SU-DHL-6 (cell line): ENCODE measurements around the gene CABLES2.

Experiments
- H2AFZ ChIP-seq: fragments of 200-600 bp; sonication (generic); 2 replicates; pipeline ENCODE4 v1.6.1; 2014; ENCODE audit warnings: low read depth, mild to moderate bottlenecking, moderate library complexity, mixed read lengths, antibody characterized with exemption, low read length; ENCODE audit not compliant: severe bottlenecking
- H3F3A ChIP-seq: fragments of 200-600 bp; shearing (Covaris generic); 2 replicates; pipeline ENCODE4 v1.6.0; 2016; ENCODE audit warnings: antibody characterized with exemption, mild to moderate bottlenecking; ENCODE audit not compliant: insufficient read depth
- H3K27ac ChIP-seq: fragments of 200-600 bp; sonication (generic); 2 replicates; pipeline ENCODE4 v1.5.1; 2016; ENCODE audit warnings: low read depth, mild to moderate bottlenecking, low read length, moderate library complexity, mixed read lengths
- H3K27me3 ChIP-seq: fragments of 200-600 bp; sonication (generic), shearing (Covaris generic); 2 replicates; pipeline ENCODE4 v1.6.0; 2014; ENCODE audit warnings: mild to moderate bottlenecking, low read length
- H3K36me3 ChIP-seq: fragments of 200-600 bp; sonication (generic); 2 replicates; pipeline ENCODE4 v1.6.1; 2014; ENCODE audit warnings: mild to moderate bottlenecking, low read length, mixed read lengths
- H3K4me2 ChIP-seq: fragments of 300-600, 200-600 bp; shearing (Covaris generic), sonication (generic); 2 replicates; pipeline ENCODE4 v1.6.0; 2014; ENCODE audit warnings: low read length, low read depth, mild to moderate bottlenecking; ENCODE audit not compliant: poor library complexity, severe bottlenecking
- H3K4me3 ChIP-seq: fragments of 200-600 bp; sonication (generic); 2 replicates; pipeline ENCODE4 v1.5.1; 2014; ENCODE audit warnings: antibody characterized with exemption, low read length, mild to moderate bottlenecking, mixed read lengths; ENCODE audit not compliant: insufficient read depth, poor library complexity, severe bottlenecking
- H3K79me2 ChIP-seq: fragments of 200-600 bp; sonication (generic); 2 replicates; pipeline ENCODE4 v1.6.1; 2014; ENCODE audit warnings: mild to moderate bottlenecking, low read length, moderate library complexity; ENCODE audit not compliant: insufficient read depth
- H3K9ac ChIP-seq: fragments of 200-600 bp; sonication (generic); 2 replicates; pipeline ENCODE4 v1.7.0; 2014; ENCODE audit warnings: mild to moderate bottlenecking, low read length
- H3K9me2 ChIP-seq: fragments of 200-600 bp; sonication (generic); replicated peaks from 2 replicates; pipeline ENCODE4 v1.6.1; 2014; ENCODE audit warnings: low read length; ENCODE audit not compliant: insufficient read depth
- H3K9me3 ChIP-seq: fragments of 200-600 bp; sonication (generic); 2 replicates; pipeline ENCODE4 v1.6.1; 2014; ENCODE audit warnings: low read length, mixed read lengths; ENCODE audit not compliant: insufficient read depth
- H4K20me1 ChIP-seq: fragments of 200-600 bp; sonication (generic); 2 replicates; pipeline ENCODE4 v1.6.1; 2014; ENCODE audit warnings: low read depth, mild to moderate bottlenecking, antibody characterized with exemption, low read length, moderate library complexity, mixed read lengths
- EZH2phosphoT487 ChIP-seq: fragments of 200-600 bp; sonication (generic), shearing (Covaris generic); conservative IDR thresholded peaks from 2 replicates; pipeline ENCODE4 v1.6.1; 2018; ENCODE audit warnings: mild to moderate bottlenecking, antibody characterized with exemption, low read length, moderate library complexity, mixed read lengths
- TF ChIP-seq, protein P1 (sequence below): fragments of 200-600 bp; sonication (generic); IDR thresholded peaks from one replicate; pipeline ENCODE4 v1.5.1; 2017; ENCODE audit warnings: antibody characterized with exemption, mild to moderate bottlenecking, low read length, moderate library complexity; ENCODE audit not compliant: insufficient read depth, poor library complexity, severe bottlenecking

The CABLES2 gene

DNA sequence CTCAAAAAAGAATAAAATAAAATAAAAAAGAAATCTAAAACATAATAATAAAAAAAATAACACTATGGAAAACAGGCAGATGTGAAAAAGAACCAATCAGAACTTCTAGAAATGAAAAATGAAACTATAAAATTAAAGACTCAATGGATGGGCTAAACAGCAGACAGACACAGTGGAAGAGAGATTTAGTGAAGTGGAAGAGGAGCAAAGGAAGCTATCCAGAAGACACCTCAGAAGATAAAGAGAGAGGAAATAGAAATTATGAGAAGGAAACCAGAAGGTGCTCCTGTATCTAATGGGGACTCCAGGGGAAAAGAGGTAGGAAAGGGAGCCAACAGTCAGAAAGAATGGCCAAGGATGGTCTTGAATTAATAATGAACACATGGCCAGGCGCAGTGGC is 58.5 kb downstream of the CABLES2 start:
- Histone ChIP-seq H3K27ac (no peak overlapping the region), H3K36me3 (no peaks in the 10 kb centered on the region), H3K9ac (no peak overlapping the region), H3K79me2 (no peaks in the 10 kb centered on the region), H3K9me3 (no peaks in the 10 kb centered on the region), H4K20me1 (no peaks in the 10 kb centered on the region), H3K27me3 (no peaks in the 10 kb centered on the region), H3K4me2 (no peak overlapping the region), H3K9me2 (no peaks in the 10 kb centered on the region), H2AFZ (no peak overlapping the region), H3K4me3 (no peak overlapping the region), H3F3A (no peaks in the 10 kb centered on the region)
- no peak for TF ChIP-seq EZH2phosphoT487
- TF ChIP-seq, protein P1, sequence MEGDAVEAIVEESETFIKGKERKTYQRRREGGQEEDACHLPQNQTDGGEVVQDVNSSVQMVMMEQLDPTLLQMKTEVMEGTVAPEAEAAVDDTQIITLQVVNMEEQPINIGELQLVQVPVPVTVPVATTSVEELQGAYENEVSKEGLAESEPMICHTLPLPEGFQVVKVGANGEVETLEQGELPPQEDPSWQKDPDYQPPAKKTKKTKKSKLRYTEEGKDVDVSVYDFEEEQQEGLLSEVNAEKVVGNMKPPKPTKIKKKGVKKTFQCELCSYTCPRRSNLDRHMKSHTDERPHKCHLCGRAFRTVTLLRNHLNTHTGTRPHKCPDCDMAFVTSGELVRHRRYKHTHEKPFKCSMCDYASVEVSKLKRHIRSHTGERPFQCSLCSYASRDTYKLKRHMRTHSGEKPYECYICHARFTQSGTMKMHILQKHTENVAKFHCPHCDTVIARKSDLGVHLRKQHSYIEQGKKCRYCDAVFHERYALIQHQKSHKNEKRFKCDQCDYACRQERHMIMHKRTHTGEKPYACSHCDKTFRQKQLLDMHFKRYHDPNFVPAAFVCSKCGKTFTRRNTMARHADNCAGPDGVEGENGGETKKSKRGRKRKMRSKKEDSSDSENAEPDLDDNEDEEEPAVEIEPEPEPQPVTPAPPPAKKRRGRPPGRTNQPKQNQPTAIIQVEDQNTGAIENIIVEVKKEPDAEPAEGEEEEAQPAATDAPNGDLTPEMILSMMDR: no peak

DNA sequence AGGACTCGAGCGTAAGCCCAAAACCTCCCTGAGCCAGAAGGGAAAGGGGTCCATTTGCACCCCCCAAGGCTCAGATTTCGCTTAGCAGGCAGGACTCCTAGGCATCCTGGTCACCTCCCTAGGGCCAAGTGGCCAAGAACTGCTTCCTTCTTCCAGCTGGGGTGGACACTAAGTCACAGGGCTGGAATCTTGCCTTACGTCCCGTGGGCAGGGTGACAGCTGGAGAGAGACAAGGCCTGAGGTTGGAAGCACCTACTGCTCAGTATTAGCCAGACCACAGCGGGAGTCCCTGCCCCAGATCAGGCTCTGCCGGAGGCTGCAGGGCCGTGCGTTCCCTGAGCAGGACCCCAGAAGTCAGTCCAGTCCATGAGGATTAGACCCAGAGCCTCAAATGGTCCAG is 59.6 kb downstream of the CABLES2 start:
- Histone ChIP-seq H3K79me2 (no peaks in the 10 kb centered on the region), H3K4me3 (no peak overlapping the region), H3K9ac (no peak overlapping the region), H3K27me3 (no peaks in the 10 kb centered on the region), H3K36me3 (no peaks in the 10 kb centered on the region), H3K9me2 (no peaks in the 10 kb centered on the region), H4K20me1 (no peaks in the 10 kb centered on the region), H3K9me3 (no peaks in the 10 kb centered on the region), H3K27ac (no peak overlapping the region), H3F3A (no peaks in the 10 kb centered on the region), H2AFZ (no peak overlapping the region), H3K4me2 (no peak overlapping the region)
- TF ChIP-seq, protein P1: no peak
- no peak for TF ChIP-seq EZH2phosphoT487

DNA sequence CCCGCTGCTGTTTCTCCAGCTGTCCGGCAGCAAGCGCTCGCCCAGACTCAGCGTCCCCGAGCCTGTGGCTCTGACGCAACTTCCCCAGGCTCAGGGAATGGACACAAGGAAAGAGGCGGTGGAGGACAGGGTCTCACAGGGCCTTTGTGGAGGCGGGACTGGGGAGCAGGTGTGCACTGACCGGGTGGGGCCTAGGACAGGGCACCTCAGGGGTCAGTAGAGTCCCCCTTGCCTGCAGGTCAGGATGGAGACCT is 60.0 kb downstream of the CABLES2 start:
- no peaks in the 10 kb centered on the region for H3K9me3 ChIP-seq
- H3K27me3 ChIP-seq: no peaks in the 10 kb centered on the region
- no peak overlapping the region for H2AFZ ChIP-seq
- H3K4me2 ChIP-seq: no peak overlapping the region
- no peaks in the 10 kb centered on the region for H3K36me3 ChIP-seq
- H3K9ac ChIP-seq: no peak overlapping the region
- TF ChIP-seq EZH2phosphoT487: no peak
- TF ChIP-seq, protein P1: no peak
- no peaks in the 10 kb centered on the region for H4K20me1 ChIP-seq
- no peak overlapping the region for H3K4me3 ChIP-seq
- H3F3A ChIP-seq: no peaks in the 10 kb centered on the region
- no peak overlapping the region for H3K27ac ChIP-seq
- no peaks in the 10 kb centered on the region for H3K79me2 ChIP-seq
- no peaks in the 10 kb centered on the region for H3K9me2 ChIP-seq
